Panc1 (cell line): ENCODE results near the gene TLE3.

ENCODE experiments used
- POLR2AphosphoS5 ChIP-seq: IDR thresholded peaks from 2 replicates; pipeline ENCODE4 v1.6.1; 2012; ENCODE audit warnings: mild to moderate bottlenecking, low read depth, low read length, moderate library complexity
- SIN3A ChIP-seq: IDR thresholded peaks from 2 replicates; pipeline ENCODE4 v1.6.1; 2012; ENCODE audit warnings: low read depth, mild to moderate bottlenecking, low read length, moderate library complexity, borderline replicate concordance; ENCODE audit not compliant: insufficient read depth
- TF ChIP-seq, protein P1 (sequence below): fragments of 450-650 bp; IDR thresholded peaks from 2 replicates; pipeline ENCODE4 v1.5.1; 2017; ENCODE audit warnings: mild to moderate bottlenecking
- TF ChIP-seq, protein P2 (sequence below), 2 experiments: IDR thresholded peaks; 2 replicates each; pipeline ENCODE4 v1.6.1; 2011 to 2012; ENCODE audit warnings: low read depth in 2 of 2, control low read depth in 1 of 2, low read length in 1 of 2, mild to moderate bottlenecking in 1 of 2, moderate library complexity in 1 of 2; ENCODE audit not compliant: insufficient read depth in 1 of 2

DNA sequence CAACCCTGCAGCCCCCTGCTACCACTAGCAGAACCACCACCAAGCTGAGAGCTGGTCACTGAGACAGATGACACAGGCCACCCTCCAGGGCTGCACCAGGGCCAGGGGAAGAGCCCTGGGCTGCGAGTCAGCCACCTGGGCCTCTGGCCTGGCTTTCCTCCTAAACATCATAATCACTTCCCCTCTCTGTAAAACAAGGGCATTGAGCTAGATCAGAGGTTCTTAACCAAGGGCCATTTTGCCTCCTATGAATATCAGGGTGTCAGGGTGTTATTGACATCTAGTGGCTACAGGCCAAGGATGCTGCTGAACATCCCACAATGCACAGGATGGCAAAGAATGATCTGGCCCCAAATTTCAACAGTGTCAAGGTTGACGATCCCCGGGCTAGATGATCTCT lies 25.2 kb downstream of the TLE3 start:
- TF ChIP-seq, protein P1, sequence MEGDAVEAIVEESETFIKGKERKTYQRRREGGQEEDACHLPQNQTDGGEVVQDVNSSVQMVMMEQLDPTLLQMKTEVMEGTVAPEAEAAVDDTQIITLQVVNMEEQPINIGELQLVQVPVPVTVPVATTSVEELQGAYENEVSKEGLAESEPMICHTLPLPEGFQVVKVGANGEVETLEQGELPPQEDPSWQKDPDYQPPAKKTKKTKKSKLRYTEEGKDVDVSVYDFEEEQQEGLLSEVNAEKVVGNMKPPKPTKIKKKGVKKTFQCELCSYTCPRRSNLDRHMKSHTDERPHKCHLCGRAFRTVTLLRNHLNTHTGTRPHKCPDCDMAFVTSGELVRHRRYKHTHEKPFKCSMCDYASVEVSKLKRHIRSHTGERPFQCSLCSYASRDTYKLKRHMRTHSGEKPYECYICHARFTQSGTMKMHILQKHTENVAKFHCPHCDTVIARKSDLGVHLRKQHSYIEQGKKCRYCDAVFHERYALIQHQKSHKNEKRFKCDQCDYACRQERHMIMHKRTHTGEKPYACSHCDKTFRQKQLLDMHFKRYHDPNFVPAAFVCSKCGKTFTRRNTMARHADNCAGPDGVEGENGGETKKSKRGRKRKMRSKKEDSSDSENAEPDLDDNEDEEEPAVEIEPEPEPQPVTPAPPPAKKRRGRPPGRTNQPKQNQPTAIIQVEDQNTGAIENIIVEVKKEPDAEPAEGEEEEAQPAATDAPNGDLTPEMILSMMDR, result no peak
- TF ChIP-seq POLR2AphosphoS5 (no peak), SIN3A (no peak)
- TF ChIP-seq, protein P2, sequence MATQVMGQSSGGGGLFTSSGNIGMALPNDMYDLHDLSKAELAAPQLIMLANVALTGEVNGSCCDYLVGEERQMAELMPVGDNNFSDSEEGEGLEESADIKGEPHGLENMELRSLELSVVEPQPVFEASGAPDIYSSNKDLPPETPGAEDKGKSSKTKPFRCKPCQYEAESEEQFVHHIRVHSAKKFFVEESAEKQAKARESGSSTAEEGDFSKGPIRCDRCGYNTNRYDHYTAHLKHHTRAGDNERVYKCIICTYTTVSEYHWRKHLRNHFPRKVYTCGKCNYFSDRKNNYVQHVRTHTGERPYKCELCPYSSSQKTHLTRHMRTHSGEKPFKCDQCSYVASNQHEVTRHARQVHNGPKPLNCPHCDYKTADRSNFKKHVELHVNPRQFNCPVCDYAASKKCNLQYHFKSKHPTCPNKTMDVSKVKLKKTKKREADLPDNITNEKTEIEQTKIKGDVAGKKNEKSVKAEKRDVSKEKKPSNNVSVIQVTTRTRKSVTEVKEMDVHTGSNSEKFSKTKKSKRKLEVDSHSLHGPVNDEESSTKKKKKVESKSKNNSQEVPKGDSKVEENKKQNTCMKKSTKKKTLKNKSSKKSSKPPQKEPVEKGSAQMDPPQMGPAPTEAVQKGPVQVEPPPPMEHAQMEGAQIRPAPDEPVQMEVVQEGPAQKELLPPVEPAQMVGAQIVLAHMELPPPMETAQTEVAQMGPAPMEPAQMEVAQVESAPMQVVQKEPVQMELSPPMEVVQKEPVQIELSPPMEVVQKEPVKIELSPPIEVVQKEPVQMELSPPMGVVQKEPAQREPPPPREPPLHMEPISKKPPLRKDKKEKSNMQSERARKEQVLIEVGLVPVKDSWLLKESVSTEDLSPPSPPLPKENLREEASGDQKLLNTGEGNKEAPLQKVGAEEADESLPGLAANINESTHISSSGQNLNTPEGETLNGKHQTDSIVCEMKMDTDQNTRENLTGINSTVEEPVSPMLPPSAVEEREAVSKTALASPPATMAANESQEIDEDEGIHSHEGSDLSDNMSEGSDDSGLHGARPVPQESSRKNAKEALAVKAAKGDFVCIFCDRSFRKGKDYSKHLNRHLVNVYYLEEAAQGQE (IDR thresholded peaks at IDR 0.05; ENCODE audit: insufficient read depth in 1 of 2, low read depth in 2 of 2, low read length in 1 of 2), result no peak
